CD4-positive, alpha-beta T cell treated with Interleukin-10 for 1 hour (primary cell): ENCODE results near the gene TTC7B.

Experiments
- DNase-seq: peaks from one replicate; pipeline ENCODE4 v3.0.0-alpha.2; 2020

The TTC7B gene

GRCh38 chr14:90571149-90571947 is 244.9 kb downstream of the TTC7B start:
- DNase-seq: no peak

DNA sequence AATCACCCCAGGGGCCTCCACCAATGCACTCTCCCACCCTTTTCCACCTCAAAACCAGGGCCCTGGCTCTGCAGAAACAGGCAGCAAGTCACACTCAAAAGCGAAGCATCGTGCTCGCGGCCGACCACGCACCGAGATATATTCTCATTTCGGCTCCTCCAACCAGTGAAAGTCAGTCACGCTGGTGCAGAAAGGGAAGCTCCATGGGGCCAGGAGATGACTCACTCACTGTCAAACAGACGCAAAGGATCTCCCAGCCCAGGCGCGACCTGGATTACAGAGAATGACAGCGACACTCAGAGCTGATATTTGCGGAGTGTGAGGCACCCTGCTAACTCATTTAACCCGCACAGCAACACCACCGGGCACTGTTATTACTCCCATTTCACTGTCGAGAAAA is 245.8 kb downstream of the TTC7B start:
- DNase-seq: no peak

DNA sequence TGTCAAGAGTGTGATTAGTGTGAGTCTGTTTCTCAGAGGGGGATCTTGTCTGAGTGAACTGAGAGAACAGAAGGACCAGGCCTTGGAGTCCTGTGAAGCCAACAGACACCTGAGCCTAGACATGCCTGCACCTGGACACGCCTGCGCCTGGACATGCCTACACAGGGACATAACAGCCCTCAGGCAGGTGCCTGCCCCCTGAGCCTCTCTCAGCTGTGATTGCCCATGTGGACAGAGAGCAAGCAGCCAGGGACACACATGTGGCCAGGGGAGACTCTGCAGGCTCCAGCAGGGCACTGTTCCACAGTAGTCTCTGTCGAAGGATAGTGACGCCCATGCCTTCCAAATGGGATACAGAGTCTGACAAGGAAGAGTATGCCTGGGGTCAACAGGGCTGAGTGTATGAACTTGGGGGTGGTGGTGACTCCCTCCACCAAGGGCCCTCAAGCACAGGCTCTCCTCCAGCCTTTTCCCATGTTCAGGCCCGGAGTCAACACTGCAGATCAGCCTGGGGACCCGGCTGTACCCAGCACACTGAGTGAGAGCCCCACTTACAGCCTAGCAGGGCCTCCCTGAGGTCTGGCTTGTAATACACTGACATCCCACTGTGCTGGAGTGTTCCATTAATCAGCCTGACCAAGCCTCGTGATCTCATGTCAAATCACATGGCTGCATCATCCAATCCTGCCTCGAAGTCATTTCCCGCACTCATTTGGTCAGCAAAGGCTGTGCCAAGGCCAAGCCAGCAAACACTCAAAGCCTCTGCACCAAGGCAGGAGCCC is 246.4 kb downstream of the TTC7B start:
- no peak for DNase-seq

GRCh38 chr14:90569201-90569600 is 247.0 kb downstream of the TTC7B start:
- DNase-seq: no peak

- no peak for DNase-seq
Observed at GRCh38 chr14:90568405-90568804, 247.8 kb downstream of the TTC7B start.

DNA sequence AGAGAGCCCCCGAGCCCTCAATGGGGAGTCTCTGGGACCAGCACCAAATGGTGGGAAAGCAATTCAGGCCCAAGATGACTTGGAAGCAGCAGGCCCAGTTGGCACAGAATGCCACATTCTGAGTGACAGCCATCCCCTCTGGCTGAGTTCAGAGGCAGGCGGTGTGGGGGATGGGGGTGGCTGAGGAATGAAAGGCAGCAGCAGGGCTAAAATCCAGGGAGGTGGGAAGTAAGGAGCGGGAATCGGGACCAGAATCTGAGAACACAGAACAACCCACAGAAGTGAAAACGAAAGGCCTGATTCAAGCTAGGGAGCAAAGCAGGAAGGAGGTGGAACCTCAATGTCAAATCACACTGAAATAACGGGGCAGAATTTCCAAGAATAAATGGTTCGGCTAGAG is 248.2 kb downstream of the TTC7B start:
- no peak for DNase-seq

DNA sequence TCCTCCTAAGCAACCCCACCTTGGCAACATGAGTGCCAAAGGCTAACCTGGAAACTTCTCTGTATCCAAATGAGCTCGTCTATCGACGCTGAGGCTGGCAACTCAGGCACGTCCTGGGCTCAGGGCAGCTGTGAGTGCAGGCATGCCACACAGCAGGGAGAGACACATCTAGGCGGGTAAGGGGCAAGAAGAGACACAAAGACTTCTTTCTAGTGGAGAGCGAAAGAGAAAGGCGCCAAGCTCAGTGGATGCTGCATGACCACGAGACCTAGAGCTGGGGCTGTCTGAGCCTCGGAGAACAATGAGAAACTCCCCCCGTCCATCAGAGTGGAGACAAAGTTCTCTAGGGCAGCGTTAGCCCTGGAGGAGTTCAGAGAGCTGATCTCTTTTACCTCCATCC is 249.0 kb downstream of the TTC7B start:
- DNase-seq: no peak

DNA sequence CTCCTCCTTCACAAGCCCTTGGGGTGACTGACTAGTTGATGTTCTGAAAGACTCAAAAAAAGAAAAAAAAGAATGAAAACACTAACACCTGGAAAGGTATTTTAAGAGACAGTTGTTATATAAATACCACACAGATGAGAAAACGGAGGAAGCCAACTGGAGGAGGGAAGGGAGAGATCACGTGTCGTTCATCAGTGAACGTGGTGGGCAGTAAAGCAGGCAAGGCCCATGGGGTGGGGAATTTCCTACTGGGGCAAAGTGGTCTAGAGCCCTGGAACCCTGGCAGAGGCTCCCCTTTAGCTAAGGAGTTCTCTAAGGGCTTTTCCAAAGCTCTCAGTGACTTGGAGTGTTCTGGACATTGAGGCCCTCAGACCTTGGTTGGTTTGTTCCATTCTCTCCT is 249.7 kb downstream of the TTC7B start:
- no peak for DNase-seq

GRCh38 chr14:90564496-90564895 is 251.7 kb downstream of the TTC7B start:
- DNase-seq: no peak

DNA sequence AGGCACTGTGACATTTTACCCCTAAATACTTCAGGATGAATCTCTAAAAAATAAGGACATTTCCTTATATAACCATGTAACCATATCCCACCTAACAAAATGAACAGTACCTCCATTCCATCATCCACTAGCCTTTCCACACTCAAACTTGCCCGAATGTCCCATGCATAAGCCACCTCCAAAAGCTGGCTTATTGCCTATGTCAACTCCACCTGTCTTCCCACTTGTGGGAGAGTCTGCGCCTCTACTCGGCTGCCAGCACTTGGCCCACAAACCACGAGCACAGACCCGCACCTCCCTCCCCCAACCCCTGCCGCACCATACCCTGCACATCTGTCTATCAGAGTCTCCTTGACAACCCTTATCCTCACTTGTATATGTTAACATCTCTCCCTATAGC is 253.6 kb downstream of the TTC7B start:
- DNase-seq: no peak

DNA sequence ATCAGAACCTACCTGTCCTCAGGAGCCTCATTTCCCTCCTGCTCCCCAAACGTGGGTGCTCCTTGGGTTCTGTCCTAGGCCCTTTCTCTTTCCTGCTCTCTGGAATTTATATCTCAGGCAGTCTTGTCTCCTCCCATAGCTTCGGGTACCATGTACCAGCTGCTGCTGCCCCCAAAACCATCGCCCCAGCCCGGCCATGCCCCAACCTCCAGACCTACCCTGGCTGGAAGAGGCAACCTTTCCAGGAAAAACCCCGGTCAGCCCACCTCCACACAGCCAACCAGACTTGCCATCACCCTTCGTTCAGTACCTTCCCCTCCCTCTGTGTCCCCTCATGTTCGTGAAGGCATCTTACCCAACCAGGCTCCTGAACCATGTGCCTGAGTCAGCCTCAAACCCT is 254.3 kb downstream of the TTC7B start:
- no peak for DNase-seq

GRCh38 chr14:90560991-90561390 is 255.2 kb downstream of the TTC7B start:
- DNase-seq: no peak

GRCh38 chr14:90560558-90560957 is 255.7 kb downstream of the TTC7B start:
- DNase-seq: no peak

GRCh38 chr14:90559811-90560492 is 256.3 kb downstream of the TTC7B start:
- DNase-seq: no peak

GRCh38 chr14:90558983-90559590 is 257.1 kb downstream of the TTC7B start:
- no peak for DNase-seq

DNA sequence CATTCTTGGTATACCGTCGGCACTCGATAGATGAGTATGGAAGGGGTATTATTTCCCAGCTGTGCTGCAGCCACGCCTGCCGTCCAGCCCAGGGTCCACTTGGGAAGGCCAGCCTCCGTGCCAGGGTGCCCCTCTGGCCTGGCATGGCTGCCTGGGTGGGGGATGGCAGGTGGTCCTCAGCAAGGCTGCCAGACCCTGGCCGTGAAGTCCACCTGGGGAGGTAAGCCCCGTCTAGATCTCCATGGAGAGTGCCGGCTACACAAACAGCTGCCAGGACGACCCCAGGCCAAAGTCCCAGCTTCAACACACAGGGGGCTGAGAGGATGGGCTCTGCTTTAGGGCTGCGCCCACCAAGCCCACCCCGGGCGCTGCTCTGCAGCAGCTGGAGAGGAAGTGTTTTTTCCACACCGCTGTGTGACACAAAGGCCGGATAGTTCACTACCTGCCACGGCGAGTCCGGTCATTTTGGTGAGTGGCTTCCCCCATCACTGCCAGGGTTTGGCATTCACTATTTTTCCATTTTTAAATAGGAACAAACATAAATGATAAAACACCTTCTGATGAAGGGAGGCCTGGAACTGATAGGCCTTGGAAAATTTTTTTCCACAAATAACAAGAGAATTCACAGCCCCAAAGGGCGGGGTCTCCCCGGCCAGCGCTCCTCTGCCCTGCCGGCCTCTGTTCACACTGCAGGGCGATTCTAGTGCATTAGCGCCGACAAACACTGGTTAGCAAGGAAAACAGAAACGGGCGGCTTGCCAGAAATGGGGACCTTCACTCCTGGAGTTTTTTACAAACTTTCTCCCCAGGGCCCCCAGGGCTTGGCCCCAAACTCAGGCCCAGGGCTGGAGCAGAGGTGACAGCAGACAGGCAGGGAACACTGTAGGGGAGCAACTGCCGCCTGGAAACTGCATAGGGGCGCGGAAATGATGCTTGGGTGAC is 257.9 kb downstream of the TTC7B start:
- no peak for DNase-seq

DNA sequence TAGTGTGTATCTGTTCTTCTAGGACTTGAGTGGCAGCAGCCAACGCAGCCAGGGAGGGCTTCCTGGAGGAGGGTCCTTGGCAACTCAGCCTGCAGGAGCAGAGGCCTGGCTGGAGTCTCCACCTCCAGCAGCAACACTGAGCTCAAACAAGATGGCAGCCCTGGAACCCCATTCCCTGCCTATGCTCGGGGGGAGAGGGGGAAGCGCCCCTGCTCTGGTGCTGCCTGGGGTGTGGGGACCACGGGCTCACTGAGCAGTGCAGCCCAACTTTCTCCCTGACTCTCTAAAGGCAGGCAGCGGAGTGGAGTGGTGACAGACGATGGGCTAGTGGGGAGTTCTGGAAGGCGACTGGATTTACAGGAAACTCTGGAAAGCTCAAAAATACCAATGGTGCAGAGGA is 258.7 kb downstream of the TTC7B start:
- DNase-seq: no peak

GRCh38 chr14:90556666-90557450 is 259.4 kb downstream of the TTC7B start:
- no peak for DNase-seq

- no peak for DNase-seq
Observed at GRCh38 chr14:90556012-90556477, 260.2 kb downstream of the TTC7B start.

DNA sequence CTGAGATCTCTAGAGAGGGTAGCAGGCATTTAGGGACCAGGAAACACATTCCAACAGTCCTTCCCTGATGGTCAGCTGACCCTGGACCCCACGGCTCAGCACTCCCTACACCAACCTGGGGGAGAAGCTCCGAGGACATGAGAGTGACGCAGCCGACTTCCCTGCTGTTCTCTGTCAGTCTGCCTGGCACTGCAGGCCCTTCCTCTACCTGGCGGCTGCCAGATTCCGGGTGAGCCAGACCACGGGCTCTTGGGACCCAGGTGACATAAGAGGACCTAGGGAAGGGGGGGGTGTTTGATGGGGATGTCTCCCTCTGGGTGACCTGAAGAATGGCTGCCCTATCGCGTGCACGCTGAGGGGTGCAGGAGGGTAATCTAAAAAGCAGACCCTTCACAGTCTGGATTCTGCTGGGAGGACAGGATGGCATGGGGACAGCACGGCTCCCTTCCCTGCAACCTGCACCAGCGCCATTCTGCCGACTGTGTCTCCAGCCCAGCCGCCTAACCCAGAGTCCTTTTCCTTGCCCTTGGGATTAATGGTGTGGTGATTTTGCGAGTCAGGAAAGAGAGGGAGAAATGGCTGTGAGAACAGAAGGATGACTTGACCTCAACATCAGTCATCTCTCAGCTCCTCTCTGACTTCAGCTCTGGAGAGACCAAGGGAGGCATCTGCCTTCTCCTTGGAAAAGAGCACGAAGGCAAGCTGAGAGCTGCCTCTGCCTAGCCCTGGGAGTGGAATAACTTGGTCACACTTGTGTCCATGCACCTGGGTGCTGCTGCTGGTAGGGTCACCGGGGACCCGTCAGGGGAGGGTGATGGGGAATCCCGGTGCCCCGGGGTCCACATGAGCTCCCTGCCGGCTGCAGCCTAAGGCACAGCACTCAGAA is 260.9 kb downstream of the TTC7B start:
- no peak for DNase-seq
